Fibroblast of lung (primary cell): ENCODE measurements around the gene CHDH. TPM values are rescaled to one million over a fixed set of nuclear protein-coding genes. Genes with fewer than 3 reads are reported as not detected.
A peak's percentile ranks its signal among the peaks of the same experiment; 100 is the strongest.

Experiments
- DNase-seq, 2 donors: peaks; one replicate each; pipeline versions ENCODE4 v3.0.0 to v3.0.0-alpha.2; 2010; ENCODE audit warnings: low read depth in 2 of 2
- H2AFZ ChIP-seq: 2 replicates; pipeline ENCODE4 v1.5.1; 2012; ENCODE audit warnings: low read length, control low read depth, inconsistent platforms
- H3K27ac ChIP-seq: 2 replicates; pipeline ENCODE4 v1.5.1; 2011; ENCODE audit warnings: low read length, control low read depth; ENCODE audit not compliant: insufficient read depth
- H3K27me3 ChIP-seq: 2 replicates; pipeline ENCODE4 v1.5.1; 2011; ENCODE audit warnings: mild to moderate bottlenecking, low read length; ENCODE audit not compliant: control insufficient read depth, insufficient read depth
- H3K36me3 ChIP-seq: 2 replicates; pipeline ENCODE4 v1.5.1; 2011; ENCODE audit warnings: low read length; ENCODE audit not compliant: control insufficient read depth, insufficient read depth
- H3K4me1 ChIP-seq: 2 replicates; pipeline ENCODE4 v1.5.1; 2011; ENCODE audit warnings: low read length; ENCODE audit not compliant: control insufficient read depth, insufficient read depth; ENCODE audit errors: extremely low read depth
- H3K4me2 ChIP-seq: 2 replicates; pipeline ENCODE4 v1.5.1; 2011; ENCODE audit warnings: low read length, control low read depth; ENCODE audit not compliant: insufficient read depth; ENCODE audit errors: extremely low read depth
- H3K4me3 ChIP-seq, 4 experiments: fragments of 200-600 bp in 1 of 4; sonication (generic) in 1 of 4; replicated peaks in 1 of 4; 2 replicates each; pipeline ENCODE4 v1.5.1; 2011 to 2016; ENCODE audit warnings: low read length in 4 of 4, low read depth in 3 of 4, mild to moderate bottlenecking in 3 of 4, control low read depth in 2 of 4, inconsistent platforms in 1 of 4, mixed read lengths in 1 of 4; ENCODE audit not compliant: insufficient read depth in 1 of 4; ENCODE audit errors: control extremely low read depth in 1 of 4
- H3K79me2 ChIP-seq: 2 replicates; pipeline ENCODE4 v1.5.1; 2012; ENCODE audit warnings: mild to moderate bottlenecking, low read length, inconsistent platforms; ENCODE audit not compliant: control insufficient read depth, insufficient read depth
- H3K9ac ChIP-seq: 2 replicates; pipeline ENCODE4 v1.5.1; 2011; ENCODE audit warnings: mild to moderate bottlenecking, low read length, control low read depth; ENCODE audit not compliant: insufficient read depth
- H3K9me3 ChIP-seq: 2 replicates; pipeline ENCODE4 v1.5.1; 2012; ENCODE audit warnings: low read depth, low read length; ENCODE audit not compliant: control insufficient read depth, insufficient read depth
- H4K20me1 ChIP-seq: 2 replicates; pipeline ENCODE4 v1.5.1; 2011; ENCODE audit warnings: low read length; ENCODE audit not compliant: control insufficient read depth, insufficient read depth; ENCODE audit errors: extremely low read depth
- CTCF ChIP-seq, 2 donors: IDR thresholded peaks in 1 of 2; conservative IDR thresholded peaks in 1 of 2; 1 replicate in 1 of 2; 2 replicates in 1 of 2; pipeline ENCODE4 v1.5.1; 2011 to 2012; ENCODE audit warnings: low read length in 2 of 2, control low read depth in 1 of 2, inconsistent platforms in 1 of 2, low read depth in 1 of 2, mild to moderate bottlenecking in 1 of 2
- EZH2 ChIP-seq: IDR thresholded peaks from 2 replicates; pipeline ENCODE4 v1.5.1; 2012; ENCODE audit warnings: low read length, control low read depth, mild to moderate bottlenecking; ENCODE audit errors: missing control alignments
- polyA plus RNA-seq, 2 donors: library from polyadenylated mRNA; depleted of rRNA in 1 of 2; stranded (reverse) in 1 of 2; unstranded in 1 of 2; fragments of >200 nt; gene quantifications; 2 replicates each; pipeline ENCODE4 v1.2.1, GENCODE V29; 2011 to 2012; ENCODE audit warnings: missing spikeins in 1 of 2
- total RNA-seq: library from RNA; depleted of rRNA; stranded (reverse); fragments of >200 nt; gene quantifications from 2 replicates; pipeline ENCODE4 v1.2.1, GENCODE V29; 2014

CHDH gene
- total and polyA plus RNA-seq, 2 donors (not counting 1 experiment from before 2014, with no cell fraction given) = 0.23 to 0.83 TPM

DNA sequence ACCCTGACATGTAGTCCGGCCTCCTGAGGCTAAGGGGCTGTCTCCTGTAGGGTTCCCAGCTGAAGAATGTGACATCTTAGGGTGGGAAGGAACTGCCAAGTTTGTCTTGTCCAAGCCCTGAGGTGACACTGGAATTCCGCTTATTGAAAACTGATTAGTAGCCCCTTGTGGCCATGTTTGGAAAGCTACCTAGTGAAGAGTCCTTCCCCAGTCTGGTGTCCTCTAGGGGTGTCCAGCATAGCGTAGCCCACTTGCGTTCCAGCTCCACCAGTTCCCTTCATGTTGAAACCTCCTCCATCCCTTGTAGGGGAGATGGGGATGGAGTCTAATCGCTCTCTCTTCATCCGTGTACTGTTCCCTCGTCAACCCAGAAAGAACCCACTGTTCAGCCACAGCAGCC, 79.5 kb downstream of the CHDH start:
- no peaks in the 10 kb centered on the region for H4K20me1 ChIP-seq
- H3K27me3 ChIP-seq = peaks cover 6% of the 10 kb centered on the region
- no peaks in the 10 kb centered on the region for H3K9me3 ChIP-seq
- no peak overlapping the region for H3K27ac ChIP-seq
- no peaks in the 10 kb centered on the region for H3K79me2 ChIP-seq
- DNase-seq = no peak
- H3K36me3 ChIP-seq = no peaks in the 10 kb centered on the region
- H2AFZ ChIP-seq = no peak overlapping the region
- H3K4me1 ChIP-seq = no peaks in the 10 kb centered on the region
- TF ChIP-seq CTCF (conservative IDR thresholded peaks at IDR 0.05 in 1 of 2, IDR thresholded peaks at IDR 0.05 in 1 of 2; ENCODE audit: low read depth in 1 of 2, low read length in 2 of 2) (no peak), EZH2 (peak; percentile 32)
- H3K4me2 ChIP-seq = no peak overlapping the region
- H3K4me3 ChIP-seq = no peak overlapping the region
- H3K9ac ChIP-seq = no peak overlapping the region

- Histone ChIP-seq H3K4me1 (no peaks in the 10 kb centered on the region), H3K4me2 (no peak overlapping the region), H3K27me3 (peaks cover 6% of the 10 kb centered on the region), H3K36me3 (no peaks in the 10 kb centered on the region), H3K27ac (no peak overlapping the region), H3K79me2 (no peaks in the 10 kb centered on the region), H3K9ac (no peak overlapping the region), H3K9me3 (no peaks in the 10 kb centered on the region), H4K20me1 (no peaks in the 10 kb centered on the region), H3K4me3 (no peak overlapping the region), H2AFZ (no peak overlapping the region)
- no peak for DNase-seq
- TF ChIP-seq CTCF (conservative IDR thresholded peaks at IDR 0.05 in 1 of 2, IDR thresholded peaks at IDR 0.05 in 1 of 2; ENCODE audit: low read depth in 1 of 2, low read length in 2 of 2) = no peak
- no peak for TF ChIP-seq EZH2
These were observed 80.5 kb downstream of the CHDH start for GRCh38 chr3:53765753-53766152.

- no peaks in the 10 kb centered on the region for H3K4me1 ChIP-seq
- H3K9ac ChIP-seq = no peak overlapping the region
- H3K79me2 ChIP-seq = no peaks in the 10 kb centered on the region
- H3K36me3 ChIP-seq = no peaks in the 10 kb centered on the region
- H3K4me3 ChIP-seq = no peak overlapping the region
- no peaks in the 10 kb centered on the region for H4K20me1 ChIP-seq
- no peak overlapping the region for H3K27ac ChIP-seq
- H3K9me3 ChIP-seq = no peaks in the 10 kb centered on the region
- no peak overlapping the region for H2AFZ ChIP-seq
- peaks cover 3% of the 10 kb centered on the region for H3K27me3 ChIP-seq
- DNase-seq = no peak
- no peak for TF ChIP-seq EZH2
- TF ChIP-seq CTCF (conservative IDR thresholded peaks at IDR 0.05 in 1 of 2, IDR thresholded peaks at IDR 0.05 in 1 of 2; ENCODE audit: low read depth in 1 of 2, low read length in 2 of 2) = no peak
- H3K4me2 ChIP-seq = no peak overlapping the region
These were observed 82.0 kb downstream of the CHDH start for GRCh38 chr3:53764026-53764775.
